Measurements from ENCODE around the gene S100A5. TPM values are rescaled to one million over a fixed set of nuclear protein-coding genes. Genes with fewer than 3 reads are reported as not detected.

The S100A5 gene
- total and polyA plus RNA-seq, 9 of the 15 experiments (the other 6 are each of a cell fraction or from before 2014, with no cell fraction given), result 0.56 to 1.4 (median 0.64) TPM; not detected in 5

DNA sequence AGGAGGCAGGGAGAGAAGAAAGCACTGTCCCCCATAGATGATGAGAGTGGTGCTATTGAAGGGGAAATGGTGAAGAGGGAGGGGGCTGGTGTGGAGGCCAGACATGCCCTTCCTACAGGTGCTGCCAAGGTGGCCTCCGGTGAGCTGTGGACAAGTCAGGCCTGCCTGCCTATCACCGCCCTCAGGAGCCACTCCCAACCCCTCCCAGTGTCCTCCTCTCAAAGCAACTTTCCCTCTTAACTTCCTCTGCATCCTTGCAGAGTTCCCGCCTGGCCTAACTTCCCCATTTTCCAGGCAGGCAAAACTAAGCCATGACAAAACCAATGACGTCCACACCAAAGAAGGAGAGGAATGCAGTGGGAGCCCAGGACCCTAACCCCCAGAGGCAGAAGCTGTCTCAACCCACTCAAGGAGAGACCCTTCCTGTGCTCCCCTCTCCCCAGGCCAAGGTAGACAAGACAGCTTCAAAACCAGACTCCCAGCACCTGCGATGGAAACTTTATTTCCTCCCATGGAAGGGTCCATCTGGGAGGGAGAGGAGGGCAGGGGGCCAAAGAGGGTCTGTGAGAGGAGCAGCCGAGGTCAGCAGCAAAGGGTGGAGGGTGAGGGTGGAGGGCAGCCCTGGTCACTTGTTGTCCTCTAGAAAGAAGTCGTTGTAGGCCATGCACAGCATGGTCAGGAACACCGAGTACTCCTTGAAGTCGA, 3.9 kb downstream of the S100A5 start:
- peak in 1 of 4 experiments; percentile 6 for DNase-seq (ENCODE audit: extremely low read depth in 1 of 4, low spot score in 3 of 4)
- FAIRE-seq, result no peak
- POLR2A ChIA-PET, result interaction anchor here (0.9 to 1.0 kb wide), 3 partner anchors 9 to 91 kb away, joined by 3 to 4 read pairs (median 3); partner anchors contain the start of genes S100A1, S100A13 and S100A4
- no peaks in the 10 kb centered on the region for H3K27me3 ChIP-seq (ENCODE audit: control insufficient read depth in 2 of 2, insufficient read depth in 2 of 2, low read length in 2 of 2)
- no TSS peak for BruUV-seq (replicated peaks)
- no peaks in the 10 kb centered on the region for H3K36me3 ChIP-seq (ENCODE audit: control insufficient read depth, insufficient read depth, low read length)
- H3K9ac ChIP-seq (ENCODE audit: insufficient read depth in 1 of 2, low read depth in 2 of 2, low read length in 2 of 2), result peak overlapping the region; percentile 30 to 82; a peak in 3 of 4 replicates
- CTCF ChIA-PET (ENCODE audit: low intra/inter-chr PET ratio), result interaction anchor here (1.5 kb wide), 1 partner anchor 32 kb away, joined by 5 read pairs; no protein-coding TSS in a partner anchor
- H3K9me3 ChIP-seq (replicated peaks; ENCODE audit: control insufficient read depth, insufficient read depth, low read depth, low read length), result no peaks in the 10 kb centered on the region
- H3K4me2 ChIP-seq (ENCODE audit: insufficient read depth, low read length), result peak overlapping the region; percentile 65
- H4K20me1 ChIP-seq (replicated peaks; ENCODE audit: control insufficient read depth, insufficient read depth, low read length), result no peaks in the 10 kb centered on the region
- H3K27ac ChIP-seq (ENCODE audit: extremely low read depth, low read depth, low read length), result 0 out of 3 replicates have a peak overlapping the region, but pooled peaks have one; percentile 46
- 58% methylated on average over 9 of the region's 9 CpGs for WGBS (ENCODE audit: insufficient coverage, low coverage, missing lambda C conversion rate)
- peak; percentile 24; the same call in 1 of the 2 replicates for TF ChIP-seq CTBP1 (IDR thresholded peaks at IDR 0.05; ENCODE audit: borderline replicate concordance)
- TF ChIP-seq, protein P1, sequence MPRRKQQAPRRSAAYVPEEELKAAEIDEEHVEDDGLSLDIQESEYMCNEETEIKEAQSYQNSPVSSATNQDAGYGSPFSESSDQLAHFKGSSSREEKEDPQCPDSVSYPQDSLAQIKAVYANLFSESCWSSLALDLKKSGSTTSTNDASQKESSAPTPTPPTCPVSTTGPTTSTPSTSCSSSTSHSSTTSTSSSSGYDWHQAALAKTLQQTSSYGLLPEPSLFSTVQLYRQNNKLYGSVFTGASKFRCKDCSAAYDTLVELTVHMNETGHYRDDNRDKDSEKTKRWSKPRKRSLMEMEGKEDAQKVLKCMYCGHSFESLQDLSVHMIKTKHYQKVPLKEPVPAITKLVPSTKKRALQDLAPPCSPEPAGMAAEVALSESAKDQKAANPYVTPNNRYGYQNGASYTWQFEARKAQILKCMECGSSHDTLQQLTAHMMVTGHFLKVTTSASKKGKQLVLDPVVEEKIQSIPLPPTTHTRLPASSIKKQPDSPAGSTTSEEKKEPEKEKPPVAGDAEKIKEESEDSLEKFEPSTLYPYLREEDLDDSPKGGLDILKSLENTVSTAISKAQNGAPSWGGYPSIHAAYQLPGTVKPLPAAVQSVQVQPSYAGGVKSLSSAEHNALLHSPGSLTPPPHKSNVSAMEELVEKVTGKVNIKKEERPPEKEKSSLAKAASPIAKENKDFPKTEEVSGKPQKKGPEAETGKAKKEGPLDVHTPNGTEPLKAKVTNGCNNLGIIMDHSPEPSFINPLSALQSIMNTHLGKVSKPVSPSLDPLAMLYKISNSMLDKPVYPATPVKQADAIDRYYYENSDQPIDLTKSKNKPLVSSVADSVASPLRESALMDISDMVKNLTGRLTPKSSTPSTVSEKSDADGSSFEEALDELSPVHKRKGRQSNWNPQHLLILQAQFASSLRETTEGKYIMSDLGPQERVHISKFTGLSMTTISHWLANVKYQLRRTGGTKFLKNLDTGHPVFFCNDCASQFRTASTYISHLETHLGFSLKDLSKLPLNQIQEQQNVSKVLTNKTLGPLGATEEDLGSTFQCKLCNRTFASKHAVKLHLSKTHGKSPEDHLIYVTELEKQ (CRISPR knock-in tag; IDR thresholded peaks at IDR 0.05), result no peak
- TF ChIP-seq SPI1 (IDR thresholded peaks at IDR 0.05; ENCODE audit: borderline replicate concordance, low read depth, low read length), result peak; percentile 67; the same call in 1 of the 2 replicates
- TF ChIP-seq, protein P2, sequence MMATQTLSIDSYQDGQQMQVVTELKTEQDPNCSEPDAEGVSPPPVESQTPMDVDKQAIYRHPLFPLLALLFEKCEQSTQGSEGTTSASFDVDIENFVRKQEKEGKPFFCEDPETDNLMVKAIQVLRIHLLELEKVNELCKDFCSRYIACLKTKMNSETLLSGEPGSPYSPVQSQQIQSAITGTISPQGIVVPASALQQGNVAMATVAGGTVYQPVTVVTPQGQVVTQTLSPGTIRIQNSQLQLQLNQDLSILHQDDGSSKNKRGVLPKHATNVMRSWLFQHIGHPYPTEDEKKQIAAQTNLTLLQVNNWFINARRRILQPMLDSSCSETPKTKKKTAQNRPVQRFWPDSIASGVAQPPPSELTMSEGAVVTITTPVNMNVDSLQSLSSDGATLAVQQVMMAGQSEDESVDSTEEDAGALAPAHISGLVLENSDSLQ (IDR thresholded peaks at IDR 0.05), result peak; percentile 48; the same call in 1 of the 2 replicates
- ATAC-seq, result no peak
- H3K4me3 ChIP-seq, result no peak overlapping the region
- peak overlapping the region; percentile 85 for H2AFZ ChIP-seq (ENCODE audit: low read depth, low read length)
- H3K79me2 ChIP-seq (ENCODE audit: control insufficient read depth, insufficient read depth, low read length), result no peaks in the 10 kb centered on the region; the same call in 2 of the 3 replicates
- peaks cover 66 to 67% of the 10 kb centered on the region in 2 experiments for H3K4me1 ChIP-seq (replicated peaks in 1 of 2; ENCODE audit: control insufficient read depth in 2 of 2, insufficient read depth in 2 of 2, low read length in 2 of 2)
- H3K9me1 ChIP-seq (ENCODE audit: control insufficient read depth, insufficient read depth, low read length), result no peaks in the 10 kb centered on the region
- intact Hi-C loops (cut with micrococcal nuclease) (no loop called here), in situ Hi-C loops (cut with MboI) (no loop called here)

Data from K562 (cell line).